GM19351 (cell line): ENCODE data around the gene CRYZ.
"Not testable (repeated sequence)": the region's sequence is repeated elsewhere in the genome, so short reads cannot be mapped to it uniquely, and the experiment has no call there.

Source experiments
- ATAC-seq: cut with Tn5 transposase; IDR thresholded peaks from one replicate; pipeline ENCODE4 v1.9.1; 2021; ENCODE audit warnings: mild to moderate bottlenecking, moderate library complexity; ENCODE audit not compliant: unreplicated experiment

Gene CRYZ, protein sequence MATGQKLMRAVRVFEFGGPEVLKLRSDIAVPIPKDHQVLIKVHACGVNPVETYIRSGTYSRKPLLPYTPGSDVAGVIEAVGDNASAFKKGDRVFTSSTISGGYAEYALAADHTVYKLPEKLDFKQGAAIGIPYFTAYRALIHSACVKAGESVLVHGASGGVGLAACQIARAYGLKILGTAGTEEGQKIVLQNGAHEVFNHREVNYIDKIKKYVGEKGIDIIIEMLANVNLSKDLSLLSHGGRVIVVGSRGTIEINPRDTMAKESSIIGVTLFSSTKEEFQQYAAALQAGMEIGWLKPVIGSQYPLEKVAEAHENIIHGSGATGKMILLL

DNA sequence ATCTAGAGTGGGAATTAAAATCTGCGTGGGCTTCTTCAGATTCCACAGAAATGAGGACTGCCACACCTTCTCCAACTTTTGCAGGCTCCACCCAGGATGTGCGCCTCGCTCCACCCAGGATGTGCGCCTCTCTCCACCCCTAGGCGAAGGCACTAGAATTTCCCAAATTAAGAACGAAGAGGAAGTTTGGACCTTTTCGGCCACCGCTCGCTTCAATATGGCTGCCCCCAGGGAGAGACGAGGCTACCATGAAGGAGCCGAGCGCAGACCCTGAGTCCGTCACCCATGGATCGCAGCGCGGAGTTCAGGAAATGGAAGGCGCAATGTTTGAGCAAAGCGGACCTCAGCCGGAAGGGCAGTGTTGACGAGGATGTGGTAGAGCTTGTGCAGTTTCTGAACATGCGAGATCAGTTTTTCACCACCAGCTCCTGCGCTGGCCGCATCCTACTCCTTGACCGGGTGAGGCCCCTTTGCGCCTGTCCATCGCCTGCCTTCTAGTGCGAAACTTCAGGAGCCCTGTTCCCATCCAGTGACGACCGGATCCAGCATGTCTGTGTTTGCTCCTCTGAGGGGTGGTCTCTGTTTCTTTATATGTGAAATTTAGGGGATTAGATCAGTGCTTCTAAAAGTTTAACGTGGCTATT lies at the start of gene CRYZ, which contains the start of gene TYW3:
TSS of gene CRYZ (minus strand) at position 91 of the 644 bp plus-strand sequence. CDS start 8,229 bp downstream, outside the sequence.
TSS of gene TYW3 (plus strand) at position 193 of the 644 bp plus-strand sequence. CDS start at position 286, 93 bp downstream.
- ATAC-seq, result peak; percentile 69

DNA sequence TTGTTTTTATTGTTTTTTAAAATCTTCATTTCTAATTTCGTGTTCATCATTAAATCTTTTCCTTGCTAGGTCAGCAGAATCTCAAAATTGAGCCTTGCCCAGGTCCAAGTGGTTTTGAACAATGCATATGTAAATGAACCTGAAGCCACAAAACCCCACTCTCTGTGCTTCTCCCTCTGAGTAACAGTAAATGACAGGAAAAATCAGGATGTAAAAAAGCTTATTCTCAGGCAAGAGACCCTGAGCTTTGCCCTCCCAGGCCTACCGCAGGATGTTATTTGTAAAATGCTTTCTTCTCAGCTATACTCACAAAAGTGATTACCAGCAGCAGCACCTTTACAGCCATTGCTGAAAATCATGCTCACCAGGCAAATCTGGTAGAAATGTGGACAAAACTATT lies 47.7 kb upstream of the CRYZ start:
- no peak for ATAC-seq

DNA sequence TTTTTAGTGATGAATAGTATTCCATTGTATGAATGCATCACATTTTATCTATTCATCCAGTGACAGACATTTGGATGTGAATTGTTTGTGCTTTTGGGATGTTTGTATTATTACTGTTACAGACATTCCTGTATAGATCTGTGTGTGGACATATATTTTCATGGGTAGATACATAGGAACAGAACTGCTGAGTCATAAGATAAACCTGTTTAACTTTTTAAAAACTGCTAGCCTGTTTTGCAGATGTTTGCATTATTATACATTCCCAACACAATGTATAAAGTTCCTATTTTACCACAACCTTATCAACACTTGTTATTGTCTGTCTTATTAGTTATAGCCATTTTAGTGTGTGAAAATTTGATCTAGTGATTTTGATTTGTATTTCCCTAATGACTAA lies 46.9 kb upstream of the CRYZ start:
- no peak for ATAC-seq

DNA sequence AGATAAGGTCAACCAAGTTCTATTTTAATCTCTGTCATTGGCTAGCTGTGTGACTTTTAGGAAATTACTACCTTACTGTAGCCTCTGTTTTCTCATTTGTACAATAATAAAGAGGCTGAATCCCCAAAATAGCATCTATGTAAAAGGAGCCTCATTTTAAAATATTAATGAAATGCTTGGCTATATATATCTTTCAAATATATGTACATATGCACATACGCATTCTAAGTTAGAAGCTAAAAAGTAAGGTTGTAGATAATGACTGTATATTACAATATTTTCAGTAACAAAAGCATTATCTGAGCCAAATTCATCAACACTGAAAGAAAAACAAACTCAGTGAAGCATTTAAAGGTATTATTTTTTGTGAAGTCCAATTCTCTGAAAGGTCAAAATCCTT lies 44.7 kb upstream of the CRYZ start:
- no peak for ATAC-seq

DNA sequence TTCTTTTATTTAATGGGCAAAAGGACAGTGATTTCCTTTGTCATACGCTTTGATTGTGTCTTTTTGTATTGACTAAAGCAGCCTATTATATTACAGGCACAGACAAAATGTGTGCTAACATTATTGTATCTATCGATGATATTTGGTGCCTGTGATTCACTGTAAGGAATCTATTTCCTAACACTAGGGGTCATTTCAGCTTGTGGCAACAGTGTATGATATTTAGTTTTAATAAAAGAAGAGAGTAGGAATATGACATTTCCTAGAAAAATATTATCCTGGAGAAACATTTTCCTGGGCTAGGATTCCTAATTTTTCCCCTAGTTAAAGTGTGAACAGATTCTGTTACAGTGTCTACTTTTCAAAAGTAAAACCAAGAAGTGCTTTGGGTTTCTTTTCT lies 42.9 kb upstream of the CRYZ start:
- ATAC-seq, result no peak

DNA sequence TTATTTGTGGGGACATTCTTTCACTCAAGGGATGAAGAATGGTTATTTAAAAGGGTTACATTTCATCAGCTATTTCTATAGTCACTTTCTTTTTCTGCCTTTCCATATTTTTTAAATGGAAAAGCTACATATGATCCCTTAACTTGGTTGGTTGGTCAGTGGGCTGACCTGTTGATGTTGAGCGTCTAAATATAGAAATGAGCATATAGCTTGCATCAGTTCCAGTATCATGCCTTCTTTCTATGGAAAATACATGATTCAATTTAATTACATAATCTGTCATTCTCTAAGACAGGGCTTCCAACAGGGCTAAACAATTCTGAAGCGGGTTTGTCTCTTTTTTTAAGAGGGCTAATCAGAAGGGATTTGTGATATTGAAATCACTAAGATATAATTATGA lies 40.7 kb upstream of the CRYZ start:
- ATAC-seq, result no peak

DNA sequence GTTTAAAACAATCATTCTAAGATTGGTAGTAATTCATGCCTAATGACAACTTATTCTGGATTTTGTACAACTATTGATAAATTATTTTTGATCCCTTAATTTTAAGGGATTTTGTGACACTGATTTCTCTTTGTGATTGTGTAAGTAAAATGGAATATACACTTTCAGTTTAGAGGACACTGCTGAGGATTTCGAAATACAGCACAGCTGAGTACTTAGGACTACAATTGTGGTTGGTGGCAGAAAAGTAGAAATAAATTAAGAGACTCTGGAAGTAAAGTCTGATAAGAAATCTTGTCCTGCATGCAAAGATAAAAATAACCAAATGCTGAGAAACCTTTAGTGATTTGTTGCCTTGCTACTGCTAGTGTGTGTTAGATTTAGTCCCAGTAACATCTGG lies 40.1 kb upstream of the CRYZ start:
- ATAC-seq, result no peak

DNA sequence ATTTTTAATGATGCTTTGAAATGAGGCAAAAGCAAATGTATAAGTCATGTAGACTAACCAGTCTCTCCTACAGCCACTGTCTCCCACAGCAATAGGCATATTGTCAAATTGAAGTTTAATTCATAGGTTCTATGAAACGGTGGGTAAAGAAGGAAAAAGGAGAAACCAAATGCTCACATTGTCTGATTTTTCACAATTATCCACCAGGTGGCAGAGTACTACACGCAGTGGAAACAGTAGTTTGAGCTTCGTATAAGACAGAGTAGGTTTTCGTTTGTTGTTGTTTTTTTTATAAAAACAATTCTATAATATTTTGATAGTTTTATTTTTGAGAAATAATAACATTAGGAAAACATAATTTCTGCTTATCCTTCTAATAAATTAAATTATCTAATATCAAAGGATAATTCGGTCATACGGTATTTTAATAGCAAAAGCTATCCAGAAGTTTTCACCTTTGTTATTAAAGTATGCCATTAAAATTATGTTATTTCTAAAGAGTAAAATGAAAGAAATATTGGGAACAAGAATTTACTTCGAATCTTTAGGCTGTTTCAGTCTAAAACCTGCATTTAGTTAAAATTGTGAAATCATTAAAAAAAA lies 39.2 kb upstream of the CRYZ start:
- ATAC-seq, result peak; percentile 81

DNA sequence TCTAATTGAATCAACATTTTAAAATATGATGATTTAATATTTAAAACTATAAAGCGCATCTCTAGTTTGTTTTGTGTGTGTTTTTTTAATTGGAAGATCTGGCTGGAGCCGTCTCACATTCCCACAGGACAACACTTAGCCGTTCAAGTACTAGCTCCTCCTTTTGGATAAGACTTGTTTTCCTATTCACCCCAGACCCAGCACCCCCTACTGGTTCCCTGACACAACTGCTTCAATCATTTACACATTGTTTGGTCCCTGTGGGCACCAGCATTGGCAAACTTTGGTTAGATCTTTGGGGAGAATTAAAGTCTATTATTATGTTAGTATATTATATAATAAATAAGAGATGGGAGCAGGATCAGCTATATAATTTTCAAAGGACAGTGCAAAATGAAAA lies 34.6 kb upstream of the CRYZ start:
- ATAC-seq, result peak; percentile 49

DNA sequence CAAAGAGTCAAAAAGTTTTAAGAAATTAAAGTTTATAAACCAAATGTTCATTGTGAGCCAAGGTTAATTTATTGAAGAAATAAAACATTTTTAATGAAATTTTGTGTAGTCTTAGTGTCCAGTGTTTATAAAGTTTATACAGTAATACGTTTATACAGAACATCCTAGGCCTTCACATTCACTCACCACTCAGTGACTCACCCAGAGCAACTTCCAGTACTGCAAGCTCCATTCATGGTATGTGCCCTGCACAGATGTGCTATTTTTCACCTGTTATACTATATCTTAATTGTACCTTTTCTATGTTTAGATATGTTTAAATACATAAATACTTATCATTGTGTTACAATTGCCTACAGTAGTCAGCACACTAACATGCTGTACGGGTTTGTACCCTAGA lies 33.7 kb upstream of the CRYZ start:
- ATAC-seq, result no peak

DNA sequence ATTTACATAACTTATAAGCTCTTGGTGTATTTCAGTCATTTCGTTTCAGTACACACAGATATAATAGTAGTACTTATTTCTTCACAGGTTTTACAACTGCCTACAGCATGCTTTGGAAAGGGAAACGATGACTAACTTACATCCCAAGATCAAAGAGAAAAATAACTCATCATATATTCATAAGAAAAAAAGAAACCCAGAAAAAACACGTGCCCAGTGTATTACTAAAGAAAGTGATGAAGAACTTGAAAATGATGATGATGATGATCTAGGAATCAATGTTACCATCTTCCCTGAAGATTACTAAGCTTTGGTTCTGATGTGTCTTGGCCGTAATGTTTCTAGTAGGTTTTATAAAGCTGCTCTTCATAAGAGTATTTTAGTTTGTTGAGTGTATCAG lies 31.0 kb upstream of the CRYZ start:
- no peak for ATAC-seq

DNA sequence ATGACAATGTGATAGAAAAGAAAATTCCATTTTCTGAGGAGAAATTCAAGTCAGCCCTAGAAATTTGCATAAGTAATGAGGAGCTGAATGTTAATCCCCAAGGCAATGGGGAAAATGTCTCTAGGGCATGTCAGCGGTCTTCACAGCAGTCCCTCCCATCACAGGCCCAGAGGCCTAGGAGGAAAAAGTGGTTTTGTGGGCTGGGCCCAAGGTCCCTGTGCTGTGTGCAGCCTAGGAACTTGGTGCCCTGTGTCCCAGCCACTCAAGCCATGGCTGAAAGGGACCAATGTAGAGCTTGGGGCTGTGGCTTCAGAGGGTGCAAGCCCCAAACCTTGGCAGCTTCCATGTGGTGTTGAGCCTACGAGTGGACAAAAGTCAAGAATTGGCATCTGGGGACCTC lies 23.8 kb upstream of the CRYZ start:
- not testable (repeated sequence) for ATAC-seq

DNA sequence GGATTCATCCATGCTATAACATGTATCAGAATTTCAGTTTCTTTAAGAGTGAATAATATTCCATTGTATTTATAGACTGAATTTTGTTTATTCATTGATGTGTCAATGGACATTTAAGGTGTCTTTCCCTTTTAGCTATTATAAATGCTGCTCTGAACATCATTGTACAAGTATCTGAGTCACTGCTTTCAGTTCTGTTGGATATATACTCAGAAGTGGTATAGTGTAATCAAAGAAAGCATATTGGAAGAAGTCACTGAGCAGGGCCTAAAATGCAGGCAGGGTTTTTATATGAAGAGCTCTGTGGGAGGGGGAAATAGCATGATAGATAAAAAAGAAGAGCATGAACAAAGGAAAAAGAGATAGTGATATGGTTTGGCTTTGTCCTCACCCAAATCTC lies 22.6 kb upstream of the CRYZ start:
- ATAC-seq, result no peak

DNA sequence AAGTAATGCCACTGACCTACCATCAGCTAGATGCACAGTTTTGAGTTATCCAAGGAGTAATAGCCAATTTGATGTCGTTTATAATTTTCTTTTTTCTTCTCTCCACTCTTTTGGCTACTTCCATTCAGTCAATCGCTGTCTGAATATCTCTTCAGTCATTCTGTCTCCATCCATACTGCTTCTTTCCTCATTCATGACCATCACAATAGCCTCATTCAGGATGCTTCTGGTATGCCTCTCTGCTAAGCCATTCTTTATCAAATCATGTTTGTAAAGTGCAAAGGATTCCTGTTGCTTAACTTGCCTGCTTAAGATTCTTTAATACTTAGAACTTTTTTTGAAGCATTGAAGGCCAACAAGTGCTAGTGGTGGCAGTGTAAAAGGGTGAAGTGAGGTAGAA lies 20.3 kb upstream of the CRYZ start:
- no peak for ATAC-seq

DNA sequence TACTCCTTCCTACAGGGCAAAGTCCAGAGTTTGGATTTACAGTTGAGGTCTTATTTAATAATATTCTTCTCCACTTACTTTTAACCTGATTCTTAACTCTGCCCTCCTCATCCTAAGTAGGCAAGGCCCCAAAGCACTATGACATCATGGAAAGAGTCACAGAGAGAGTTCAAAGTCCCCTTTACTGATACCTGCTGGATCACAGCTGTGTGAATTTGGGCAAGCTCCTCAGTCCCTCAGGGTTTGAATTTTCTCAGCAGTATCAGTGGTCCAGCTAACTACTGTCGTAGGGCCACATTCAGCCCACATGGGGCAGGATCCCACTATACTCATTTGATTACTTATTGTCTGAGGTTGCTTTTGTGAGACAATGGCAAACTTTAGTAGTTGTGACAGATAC lies 16.1 kb upstream of the CRYZ start:
- no peak for ATAC-seq

DNA sequence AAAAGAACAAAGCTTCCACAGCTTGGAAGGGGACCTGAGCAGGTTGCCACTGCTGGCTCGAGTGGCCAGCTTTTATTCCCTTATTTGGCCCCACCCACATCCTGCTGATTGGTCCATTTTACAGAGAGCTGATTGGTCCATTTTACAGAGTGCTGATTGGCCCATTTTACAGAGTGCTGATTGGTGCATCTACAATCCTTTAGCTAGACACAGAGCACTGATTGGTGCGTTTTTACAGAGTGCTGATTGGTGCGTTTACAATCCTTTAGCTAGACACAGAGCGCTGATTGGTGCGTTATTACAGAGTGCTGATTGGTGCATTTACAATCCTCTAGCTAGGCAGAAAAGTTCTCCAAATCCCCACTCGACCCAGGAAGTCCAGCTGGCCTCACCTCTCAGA lies 12.4 kb upstream of the CRYZ start:
- not testable (repeated sequence) for ATAC-seq

DNA sequence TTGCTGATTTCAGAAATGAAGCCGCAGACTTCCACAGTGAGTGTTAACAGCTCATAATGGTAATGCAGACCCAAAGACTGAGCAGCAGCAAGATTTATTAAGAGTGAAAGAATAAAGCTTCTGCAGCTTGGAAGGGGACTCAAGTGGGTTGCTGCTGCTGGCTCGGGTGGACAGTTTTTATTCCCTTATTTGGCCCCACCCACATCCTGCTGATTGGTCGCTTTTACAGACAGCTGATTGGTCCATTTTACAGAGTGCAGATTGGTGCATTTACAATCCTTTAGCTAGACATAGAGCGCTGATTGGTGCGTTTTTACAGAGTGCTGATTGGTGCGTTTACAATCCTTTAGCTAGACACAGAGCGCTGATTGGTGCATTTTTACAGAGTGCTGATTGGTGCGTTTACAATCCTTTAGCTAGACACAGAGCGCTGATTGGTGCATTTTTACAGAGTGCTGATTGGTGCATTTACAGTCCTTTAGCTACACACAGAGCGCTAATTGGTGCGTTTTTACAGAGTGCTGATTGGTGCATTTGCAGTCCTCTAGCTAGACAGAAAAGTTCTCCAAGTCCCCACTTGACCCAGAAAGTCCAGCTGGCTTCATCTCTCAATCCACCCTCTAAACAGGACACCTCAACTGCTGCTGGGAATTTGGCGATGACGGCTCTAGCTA lies 7.6 kb upstream of the CRYZ start:
- ATAC-seq, result not testable (repeated sequence)

DNA sequence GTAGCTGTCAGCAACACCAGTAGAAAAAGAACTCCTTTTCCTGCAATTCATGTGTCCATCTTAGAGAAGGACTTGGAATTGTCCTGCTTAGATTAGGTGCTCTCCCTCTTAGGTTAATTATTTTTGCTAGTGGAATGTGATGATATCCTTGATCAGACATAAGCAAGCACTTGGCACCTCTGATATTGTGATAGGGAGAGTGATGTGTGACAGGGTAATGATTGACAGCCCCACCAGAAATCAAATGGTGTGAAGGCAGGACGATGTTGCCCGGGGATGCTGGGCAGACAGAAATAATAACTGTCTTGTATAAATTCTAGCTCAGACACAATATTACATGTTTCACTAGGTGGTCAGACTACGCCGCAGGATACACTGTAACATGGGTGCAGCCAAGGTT lies 4.5 kb upstream of the CRYZ start:
- no peak for ATAC-seq

DNA sequence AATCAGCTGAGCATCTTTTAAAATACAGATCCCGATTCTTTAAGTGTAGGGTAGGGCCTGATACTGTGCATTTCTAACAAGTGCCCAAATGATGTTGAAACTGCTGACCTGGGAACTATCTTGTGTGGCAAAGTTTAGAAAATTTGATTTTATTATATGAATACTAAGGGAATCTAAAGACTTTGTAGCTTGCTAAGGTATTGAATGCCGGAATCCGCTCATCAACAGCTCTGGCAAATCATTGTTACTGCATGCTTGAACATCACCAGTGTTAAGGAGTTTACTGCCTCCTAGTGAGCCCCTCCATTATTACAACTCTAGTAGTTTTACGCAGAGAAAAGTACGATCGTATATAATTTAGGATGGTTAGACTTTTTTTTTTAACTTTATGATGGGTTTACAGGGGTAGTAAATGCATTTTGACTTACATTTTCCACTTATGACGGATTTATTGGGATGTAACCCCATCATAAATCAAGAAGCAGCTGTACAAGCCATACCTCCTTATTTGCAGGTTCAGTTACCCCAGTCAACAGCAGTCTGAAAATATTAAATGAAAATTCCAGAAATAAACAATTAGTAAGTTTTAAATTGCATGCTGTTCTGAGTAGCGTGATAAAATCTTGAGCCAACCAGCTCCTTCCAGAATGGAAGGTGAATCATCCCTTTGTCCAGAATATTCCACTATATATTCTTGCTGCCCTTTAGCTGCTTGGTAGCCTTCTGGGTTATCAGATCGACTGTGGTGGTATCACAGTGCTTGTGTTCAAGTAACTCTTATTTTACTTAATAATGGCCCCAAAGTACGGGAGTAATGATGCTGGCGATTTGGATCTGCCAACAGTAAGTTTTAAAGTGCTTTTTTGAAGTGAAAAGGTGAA lies 994 bp upstream of the CRYZ start:
- peak; percentile 60 for ATAC-seq

DNA sequence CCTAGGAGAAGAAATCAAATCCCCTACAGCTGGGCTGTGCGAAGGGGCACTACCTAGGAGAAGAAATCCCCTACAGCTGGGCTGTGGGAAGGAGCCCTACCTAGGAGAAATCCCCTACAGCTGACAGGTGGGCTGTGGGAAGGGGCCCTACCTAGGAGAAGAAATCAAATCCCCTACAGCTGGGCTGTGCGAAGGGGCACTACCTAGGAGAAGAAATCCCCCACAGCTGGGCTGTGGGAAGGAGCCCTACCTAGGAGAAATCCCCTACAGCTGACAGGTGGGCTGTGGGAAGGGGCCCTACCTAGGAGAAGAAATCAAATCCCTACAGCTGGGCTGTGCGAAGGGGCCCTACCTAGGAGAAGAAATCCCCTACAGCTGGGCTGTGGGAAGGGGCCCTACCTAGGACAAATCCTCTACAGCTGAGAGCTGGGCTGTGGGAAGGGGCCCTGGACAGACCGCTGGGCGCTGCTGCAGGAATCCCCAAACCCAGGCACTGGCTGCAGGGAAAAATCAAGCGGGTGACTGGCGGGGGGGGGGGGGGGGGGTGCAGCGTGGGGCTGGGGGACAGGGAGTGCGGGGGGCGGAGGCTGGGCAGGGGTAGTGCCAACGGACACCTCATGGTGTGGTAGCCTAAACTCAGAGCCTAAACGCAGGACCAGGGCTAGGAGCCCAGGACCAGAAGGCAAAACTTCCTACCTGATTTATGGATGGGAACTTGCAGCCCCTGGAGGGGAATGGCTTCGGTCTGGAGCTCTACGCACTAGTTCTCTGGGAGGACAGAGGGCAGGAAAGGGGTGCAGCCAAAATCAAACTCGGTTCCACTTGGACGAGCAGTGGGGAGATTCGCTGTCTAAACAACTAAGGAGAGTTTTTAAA lies 541 bp downstream of the CRYZ start:
- peak; percentile 18 for ATAC-seq
